HPDE6-E6E7 (cell line): ENCODE data around the gene YARS2.
A peak's percentile ranks its signal among the peaks of the same experiment; 100 is the strongest.
"Not testable (repeated sequence)": the region's sequence is repeated elsewhere in the genome, so short reads cannot be mapped to it uniquely, and the experiment has no call there.

Source experiments
- DNase-seq: peaks from one replicate; pipeline ENCODE4 v3.0.0; 2011; ENCODE audit warnings: missing footprints; ENCODE audit errors: extremely low spot score

The YARS2 gene

DNA sequence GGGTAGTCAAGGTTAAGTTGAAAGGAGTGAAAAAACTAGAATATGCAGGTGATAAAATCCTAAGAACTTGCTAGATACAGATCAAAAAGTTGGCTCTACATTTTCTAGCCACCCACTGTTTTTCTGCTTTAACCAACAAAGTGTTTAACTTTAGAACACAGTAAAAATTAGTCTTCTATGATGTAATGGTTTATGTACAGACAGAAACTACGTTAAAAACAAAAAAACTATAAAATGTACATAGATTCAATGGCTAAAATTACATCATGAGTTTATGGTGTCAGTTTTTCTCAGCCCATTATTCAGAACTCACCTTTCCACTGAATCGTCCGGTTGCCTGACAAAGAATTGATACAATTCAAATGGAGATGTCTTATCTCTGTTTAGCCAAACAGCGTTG lies 2.1 kb downstream of the YARS2 start:
- no peak for DNase-seq

GRCh38 chr12:32743264-32743663 lies 12.4 kb downstream of the YARS2 start:
- DNase-seq, result no peak

DNA sequence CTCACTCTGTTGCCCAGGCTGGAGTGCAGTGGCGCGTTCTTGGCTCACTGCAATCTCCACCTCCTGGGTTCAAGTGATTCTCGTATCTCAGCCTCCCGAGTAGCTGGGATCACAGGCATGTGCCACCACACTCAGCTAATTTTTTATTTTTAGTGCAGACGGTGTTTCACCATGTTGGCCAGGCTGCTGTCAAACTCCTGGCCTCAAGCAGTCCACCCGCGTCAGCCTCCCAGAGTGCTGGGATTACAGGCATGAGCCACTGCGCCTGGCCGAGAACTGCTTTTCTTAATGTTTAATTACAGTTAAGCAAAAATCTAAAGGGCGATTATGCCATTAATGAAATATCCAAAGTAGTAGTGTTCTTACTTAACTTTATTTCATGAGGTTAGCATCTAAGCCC lies 13.6 kb downstream of the YARS2 start:
- DNase-seq, result no peak

DNA sequence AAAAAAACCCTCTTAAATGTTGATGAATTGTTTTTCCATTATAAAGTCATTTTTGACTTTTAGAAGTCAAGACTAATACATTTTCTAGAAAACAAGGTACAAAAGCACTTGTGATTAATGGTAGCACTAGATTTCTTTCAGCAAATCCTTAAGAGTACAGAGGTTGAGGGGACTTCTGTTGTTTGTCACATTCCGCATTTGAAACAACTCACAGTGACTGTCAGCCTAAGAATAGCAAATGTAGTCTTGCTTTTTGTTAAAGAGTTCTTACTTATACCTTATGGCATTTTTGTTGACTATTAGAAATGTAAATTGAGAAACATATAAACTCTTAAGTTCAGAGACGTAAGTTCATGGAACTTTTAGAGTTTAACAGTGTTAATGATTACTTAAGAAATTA lies 16.4 kb downstream of the YARS2 start:
- DNase-seq, result no peak

DNA sequence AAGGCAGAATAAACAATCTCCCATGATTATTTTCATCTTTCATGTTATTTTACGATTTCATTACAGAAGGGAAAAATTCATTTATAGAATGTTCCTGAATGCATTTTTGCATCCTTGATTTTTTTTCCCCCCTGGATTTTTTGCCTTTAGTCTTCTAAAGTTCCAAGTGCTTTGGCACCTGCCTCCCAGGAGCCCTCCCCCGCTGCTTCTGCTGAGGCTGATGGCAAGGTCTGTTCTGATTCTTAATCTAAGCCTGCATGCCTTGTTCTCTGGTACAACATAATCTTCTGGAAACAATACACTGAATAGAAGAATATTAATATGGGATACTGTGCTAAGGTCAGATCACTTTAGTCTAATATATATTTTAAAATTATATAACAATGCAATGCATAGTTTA lies 18.0 kb downstream of the YARS2 start:
- no peak for DNase-seq

DNA sequence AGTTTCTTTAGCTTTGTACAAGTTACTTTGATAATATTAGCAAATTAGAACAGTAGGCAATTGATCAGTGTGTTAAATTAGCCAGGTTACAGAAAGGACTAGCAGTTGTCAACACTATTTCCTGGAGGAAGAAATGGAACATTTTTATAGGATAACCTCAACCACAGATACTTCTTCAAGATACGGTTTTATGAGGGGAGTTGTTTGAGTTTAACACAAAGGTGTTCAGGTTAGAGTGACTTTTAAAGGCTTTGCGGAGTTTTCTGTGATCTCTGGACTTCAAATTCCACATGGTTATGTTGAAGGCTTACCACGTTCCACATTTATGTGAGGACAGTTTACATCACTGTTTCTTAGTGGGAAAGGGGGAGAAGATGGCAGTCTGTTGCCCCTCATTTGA lies 19.3 kb downstream of the YARS2 start:
- DNase-seq, result no peak

GRCh38 chr12:32734952-32735351 lies 20.7 kb downstream of the YARS2 start:
- DNase-seq, result no peak

GRCh38 chr12:32727237-32727636 lies 28.5 kb downstream of the YARS2 start:
- no peak for DNase-seq

DNA sequence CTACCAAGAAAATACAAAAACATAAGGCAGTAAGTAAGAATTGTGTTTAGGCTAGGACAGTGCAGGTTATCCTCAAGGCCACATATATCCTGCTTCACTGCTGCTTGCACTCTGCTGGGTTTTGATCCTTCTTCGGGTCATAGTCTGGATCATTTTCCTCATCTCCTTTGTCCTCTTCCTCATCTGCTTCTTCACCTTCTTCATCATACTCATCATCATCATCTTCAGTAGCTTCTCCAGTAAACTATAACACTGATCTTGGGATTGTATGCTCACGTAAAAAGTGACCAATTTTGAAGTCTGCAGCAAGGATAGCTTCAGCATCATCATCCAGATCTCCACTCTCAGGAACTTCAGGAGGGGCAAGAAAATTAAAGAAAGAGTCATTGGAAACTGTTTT lies 29.4 kb downstream of the YARS2 start:
- DNase-seq, result no peak

DNA sequence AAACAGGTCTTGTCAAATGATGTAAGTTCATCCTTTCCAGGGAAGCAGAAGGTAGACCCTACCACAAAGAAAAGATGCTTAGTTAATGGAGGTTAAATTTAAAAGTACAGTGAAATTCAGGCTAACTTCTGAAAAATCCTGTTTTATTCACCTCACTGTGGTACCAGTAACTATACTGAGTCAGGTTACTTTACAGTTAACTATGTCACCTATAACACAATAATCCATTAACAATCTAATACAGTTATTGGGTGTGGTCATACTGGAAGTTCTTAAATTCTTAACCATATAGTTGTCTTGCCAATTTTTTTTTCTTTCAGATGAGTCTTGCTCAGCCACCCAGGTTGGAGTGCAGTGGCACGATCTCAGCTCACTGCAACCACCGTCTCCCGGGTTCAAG lies 30.4 kb downstream of the YARS2 start:
- not testable (repeated sequence) for DNase-seq

GRCh38 chr12:32718926-32719325 lies 36.8 kb downstream of the YARS2 start:
- DNase-seq, result peak; percentile 27

DNA sequence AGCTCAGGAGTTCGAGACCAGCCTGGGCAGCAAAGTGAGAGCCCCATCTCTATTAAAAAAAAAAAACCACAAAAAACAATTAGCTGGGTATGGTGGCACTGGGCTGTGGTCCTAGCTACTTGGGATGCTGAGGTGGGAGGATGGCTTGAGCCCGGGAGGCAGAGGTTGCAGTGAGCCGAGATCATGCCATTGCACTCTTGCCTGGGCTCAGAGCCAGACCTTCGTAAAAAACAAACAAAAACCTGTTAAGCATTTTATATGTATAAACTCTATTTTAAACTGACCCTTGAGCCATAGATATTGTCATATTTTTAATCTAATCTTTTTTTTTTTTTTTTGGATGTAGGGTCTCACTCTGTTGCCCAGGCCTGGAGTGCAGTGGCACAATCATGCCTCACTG lies 40.9 kb downstream of the YARS2 start:
- no peak for DNase-seq

DNA sequence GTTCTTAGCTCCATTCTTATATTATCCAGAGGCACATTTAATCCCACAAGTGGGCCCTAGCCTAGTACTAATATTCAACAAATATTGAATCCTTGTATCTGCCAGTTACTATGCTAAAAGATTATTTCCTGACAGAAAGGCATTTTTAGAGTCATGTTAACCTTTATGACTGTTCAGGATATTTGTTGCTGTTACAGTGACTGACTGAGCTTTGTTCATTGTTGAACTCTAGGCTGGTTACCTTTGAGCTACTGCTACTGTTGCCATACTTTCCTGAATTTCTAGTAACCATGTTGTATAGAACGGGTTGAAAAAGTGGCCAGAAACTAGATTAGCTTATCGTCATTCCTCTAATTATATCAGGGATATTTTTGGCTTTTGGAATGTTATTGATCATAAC lies 46.8 kb downstream of the YARS2 start:
- DNase-seq, result no peak

GRCh38 chr12:32706335-32707024 lies 49.2 kb downstream of the YARS2 start:
- no peak for DNase-seq

GRCh38 chr12:32705783-32706182 lies 49.9 kb downstream of the YARS2 start:
- DNase-seq, result no peak

DNA sequence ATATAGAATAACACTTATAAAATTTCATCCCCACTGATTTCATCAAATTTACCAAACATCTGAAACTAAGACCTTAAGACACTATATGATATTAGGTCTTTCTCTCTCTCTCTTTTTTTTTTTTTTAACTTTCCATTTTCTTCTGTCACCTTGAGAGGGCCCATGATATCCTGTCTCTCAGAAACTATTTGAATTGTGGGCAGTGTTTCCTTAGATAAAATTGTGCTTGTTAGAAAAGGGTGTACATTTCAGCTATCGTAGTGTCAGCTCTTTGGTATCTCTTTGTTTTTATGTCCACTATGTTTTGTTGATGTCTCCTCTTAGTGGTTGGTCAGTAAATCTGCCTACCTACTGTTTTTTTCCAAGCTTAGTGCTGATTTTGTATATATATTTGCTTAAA lies 52.8 kb downstream of the YARS2 start:
- no peak for DNase-seq

DNA sequence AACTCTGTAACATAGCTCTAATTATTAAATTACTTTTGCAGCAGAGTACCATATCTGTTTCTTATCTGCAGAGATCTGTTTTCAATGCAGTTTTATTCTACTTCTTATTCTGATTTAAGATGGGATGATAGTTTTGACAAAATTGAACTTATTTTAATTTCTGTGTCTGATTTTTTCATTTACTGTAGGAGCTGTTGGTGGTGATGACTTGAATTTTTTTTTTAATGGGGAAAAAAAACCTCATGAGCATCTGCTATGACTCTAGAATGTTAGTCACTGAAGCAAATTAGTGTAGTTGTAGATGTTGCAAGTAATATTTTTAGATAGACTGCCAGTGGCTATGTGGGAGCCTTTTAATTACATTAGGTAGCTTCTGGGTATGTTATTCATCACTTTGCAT lies 53.2 kb downstream of the YARS2 start:
- no peak for DNase-seq

GRCh38 chr12:32699437-32699836 lies 56.3 kb downstream of the YARS2 start:
- not testable (repeated sequence) for DNase-seq

GRCh38 chr12:32698285-32698684 lies 57.4 kb downstream of the YARS2 start:
- no peak for DNase-seq

DNA sequence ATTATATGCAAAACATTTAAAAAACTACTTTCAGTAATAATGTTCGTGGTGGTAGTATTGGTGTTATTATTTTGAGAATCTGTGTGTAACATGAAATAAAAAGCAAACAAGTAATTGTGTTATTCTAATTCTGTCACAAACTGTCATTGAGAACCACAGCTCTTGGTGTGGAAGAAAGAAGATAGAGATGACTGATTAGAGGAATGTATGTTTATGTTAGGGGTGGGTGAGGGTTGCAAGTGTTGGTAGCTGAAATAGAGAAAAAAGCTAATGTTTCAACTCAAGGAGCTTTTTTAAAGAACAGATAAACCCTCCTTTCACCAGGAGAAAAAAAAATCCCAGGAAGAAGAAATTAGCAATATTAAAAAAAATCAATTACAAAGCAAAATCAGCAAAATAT lies 58.3 kb downstream of the YARS2 start:
- no peak for DNase-seq
